ENCODE results near the gene ARHGAP8. TPM values are rescaled to one million over a fixed set of nuclear protein-coding genes. Genes with fewer than 3 reads are reported as not detected.

ARHGAP8 gene
- total RNA-seq, 1 donor from 2014 or later: not detected

GRCh38 chr22:44862281-44862680 lies 109.9 kb downstream of the ARHGAP8 start:
- no peak for ATAC-seq (ENCODE audit: poor library complexity)
- intact Hi-C loops (cut with DNase I): no loop called here
- DNase-seq: no peak

- intact Hi-C loops (cut with DNase I): no loop called here
- no peak for ATAC-seq (ENCODE audit: poor library complexity)
- no peak for DNase-seq
Observed at GRCh38 chr22:44862981-44863860, 110.8 kb downstream of the ARHGAP8 start.

GRCh38 chr22:44865193-44866057 lies 113.0 kb downstream of the ARHGAP8 start:
- DNase-seq: no peak
- intact Hi-C loops (cut with DNase I): no loop called here

GRCh38 chr22:44869196-44869595 lies 116.8 kb downstream of the ARHGAP8 start:
- DNase-seq (no peak), ATAC-seq (ENCODE audit: poor library complexity) (no peak)
- intact Hi-C loops (cut with DNase I): no loop called here

More at GRCh38 chr22:44865193-44866057, 113.0 kb downstream of the ARHGAP8 start:
- no peak for ATAC-seq (ENCODE audit: poor library complexity)

GRCh38 chr22:44870021-44870420 lies 117.6 kb downstream of the ARHGAP8 start:
- DNase-seq (no peak), ATAC-seq (ENCODE audit: poor library complexity) (no peak)
- intact Hi-C loops (cut with DNase I): no loop called here

- ATAC-seq (ENCODE audit: poor library complexity) (no peak), DNase-seq (no peak)
- intact Hi-C loops (cut with DNase I): no loop called here
Observed at GRCh38 chr22:44871782-44872181, 119.4 kb downstream of the ARHGAP8 start.

- ATAC-seq (ENCODE audit: poor library complexity): no peak
- intact Hi-C loops (cut with DNase I): no loop called here
- DNase-seq: no peak
Observed at GRCh38 chr22:44876921-44877320, 124.5 kb downstream of the ARHGAP8 start.

- DNase-seq: no peak
- no peak for ATAC-seq (ENCODE audit: poor library complexity)
Observed at GRCh38 chr22:44878483-44879300, 126.3 kb downstream of the ARHGAP8 start.

GRCh38 chr22:44879301-44879680 lies 126.9 kb downstream of the ARHGAP8 start:
- DNase-seq (no peak), ATAC-seq (ENCODE audit: poor library complexity) (no peak)
- intact Hi-C loops (cut with DNase I): no loop called here

More at GRCh38 chr22:44878483-44879300, 126.3 kb downstream of the ARHGAP8 start:
- intact Hi-C loops (cut with DNase I): no loop called here

GRCh38 chr22:44880610-44881290 lies 128.4 kb downstream of the ARHGAP8 start:
- DNase-seq: no peak
- intact Hi-C loops (cut with DNase I): no loop called here
- no peak for ATAC-seq (ENCODE audit: poor library complexity)

GRCh38 chr22:44881624-44882023 lies 129.2 kb downstream of the ARHGAP8 start:
- DNase-seq (no peak), ATAC-seq (ENCODE audit: poor library complexity) (no peak)
- intact Hi-C loops (cut with DNase I): no loop called here

- intact Hi-C loops (cut with DNase I): no loop called here
- ATAC-seq (ENCODE audit: poor library complexity) (no peak), DNase-seq (no peak)
Observed at GRCh38 chr22:44882226-44882905, 130.0 kb downstream of the ARHGAP8 start.

GRCh38 chr22:44883011-44883421 lies 130.6 kb downstream of the ARHGAP8 start:
- intact Hi-C loops (cut with DNase I): no loop called here
- DNase-seq (no peak), ATAC-seq (ENCODE audit: poor library complexity) (no peak)

GRCh38 chr22:44884562-44884961 lies 132.2 kb downstream of the ARHGAP8 start:
- ATAC-seq (ENCODE audit: poor library complexity): no peak
- intact Hi-C loops (cut with DNase I): no loop called here

GRCh38 chr22:44884968-44885805 lies 132.8 kb downstream of the ARHGAP8 start:
- intact Hi-C loops (cut with DNase I): no loop called here
- ATAC-seq (ENCODE audit: poor library complexity) (no peak), DNase-seq (no peak)

More at GRCh38 chr22:44884562-44884961, 132.2 kb downstream of the ARHGAP8 start:
- no peak for DNase-seq

GRCh38 chr22:44885806-44886360 lies 133.5 kb downstream of the ARHGAP8 start:
- DNase-seq (no peak), ATAC-seq (ENCODE audit: poor library complexity) (no peak)
- intact Hi-C loops (cut with DNase I): no loop called here

- no peak for DNase-seq
Observed at GRCh38 chr22:44887941-44888366, 135.6 kb downstream of the ARHGAP8 start.

More at GRCh38 chr22:44887941-44888366, 135.6 kb downstream of the ARHGAP8 start:
- intact Hi-C loops (cut with DNase I): no loop called here
- no peak for ATAC-seq (ENCODE audit: poor library complexity)
